Measurements from ENCODE around the gene TFDP1.

TFDP1 gene

GRCh38 chr13:113598481-113598880 lies 13.9 kb downstream of the TFDP1 start:
- Histone ChIP-seq H3F3A (ENCODE audit: insufficient read depth) (no peaks in the 10 kb centered on the region), H3K9ac (ENCODE audit: low read length) (no peak overlapping the region), H3K79me2 (ENCODE audit: insufficient read depth, low read length) (peaks cover 99% of the 10 kb centered on the region), H3K27ac (ENCODE audit: low read depth, low read length) (no peak overlapping the region), H4K20me1 (ENCODE audit: low read depth, low read length) (peaks cover 37% of the 10 kb centered on the region), H2AFZ (ENCODE audit: low read depth, low read length, severe bottlenecking) (no peak overlapping the region), H3K36me3 (ENCODE audit: low read length) (peaks cover 20% of the 10 kb centered on the region), H3K4me2 (ENCODE audit: low read depth, low read length, poor library complexity, severe bottlenecking) (no peak overlapping the region), H3K9me3 (ENCODE audit: insufficient read depth, low read length) (no peaks in the 10 kb centered on the region), H3K27me3 (ENCODE audit: low read length) (no peaks in the 10 kb centered on the region), H3K4me3 (ENCODE audit: insufficient read depth, low read length, poor library complexity, severe bottlenecking) (no peak overlapping the region), H3K9me2 (replicated peaks; ENCODE audit: insufficient read depth, low read length) (no peaks in the 10 kb centered on the region)
- TF ChIP-seq CTCF (IDR thresholded peaks at IDR 0.05; ENCODE audit: insufficient read depth, low read length, poor library complexity, severe bottlenecking), result no peak
- TF ChIP-seq EZH2phosphoT487 (conservative IDR thresholded peaks at IDR 0.05; ENCODE audit: low read length), result no peak

- peaks cover 100% of the 10 kb centered on the region for H3K79me2 ChIP-seq (ENCODE audit: insufficient read depth, low read length)
- no peaks in the 10 kb centered on the region for H3K9me3 ChIP-seq (ENCODE audit: insufficient read depth, low read length)
- H2AFZ ChIP-seq (ENCODE audit: low read depth, low read length, severe bottlenecking), result no peak overlapping the region
- TF ChIP-seq CTCF (IDR thresholded peaks at IDR 0.05; ENCODE audit: insufficient read depth, low read length, poor library complexity, severe bottlenecking) (no peak), EZH2phosphoT487 (conservative IDR thresholded peaks at IDR 0.05; ENCODE audit: low read length) (no peak)
- H3K9ac ChIP-seq (ENCODE audit: low read length), result no peak overlapping the region
- no peaks in the 10 kb centered on the region for H3F3A ChIP-seq (ENCODE audit: insufficient read depth)
- H3K27ac ChIP-seq (ENCODE audit: low read depth, low read length), result no peak overlapping the region
- H3K4me3 ChIP-seq (ENCODE audit: insufficient read depth, low read length, poor library complexity, severe bottlenecking), result no peak overlapping the region
- peaks cover 20% of the 10 kb centered on the region for H3K36me3 ChIP-seq (ENCODE audit: low read length)
- no peaks in the 10 kb centered on the region for H3K9me2 ChIP-seq (replicated peaks; ENCODE audit: insufficient read depth, low read length)
- H3K4me2 ChIP-seq (ENCODE audit: low read depth, low read length, poor library complexity, severe bottlenecking), result no peak overlapping the region
- peaks cover 36% of the 10 kb centered on the region for H4K20me1 ChIP-seq (ENCODE audit: low read depth, low read length)
- H3K27me3 ChIP-seq (ENCODE audit: low read length), result no peaks in the 10 kb centered on the region
Observed at GRCh38 chr13:113599391-113599790, 14.8 kb downstream of the TFDP1 start.

- Histone ChIP-seq H3K9me2 (replicated peaks; ENCODE audit: insufficient read depth, low read length) (no peaks in the 10 kb centered on the region), H2AFZ (ENCODE audit: low read depth, low read length, severe bottlenecking) (no peak overlapping the region), H3F3A (ENCODE audit: insufficient read depth) (no peaks in the 10 kb centered on the region), H3K36me3 (ENCODE audit: low read length) (peaks cover 12% of the 10 kb centered on the region; the same call in 1 of the 2 replicates), H3K9ac (ENCODE audit: low read length) (no peak overlapping the region), H3K27ac (ENCODE audit: low read depth, low read length) (no peak overlapping the region), H4K20me1 (ENCODE audit: low read depth, low read length) (peaks cover 30% of the 10 kb centered on the region), H3K9me3 (ENCODE audit: insufficient read depth, low read length) (no peaks in the 10 kb centered on the region), H3K79me2 (ENCODE audit: insufficient read depth, low read length) (peaks cover 100% of the 10 kb centered on the region), H3K4me2 (ENCODE audit: low read depth, low read length, poor library complexity, severe bottlenecking) (no peak overlapping the region), H3K4me3 (ENCODE audit: insufficient read depth, low read length, poor library complexity, severe bottlenecking) (no peak overlapping the region), H3K27me3 (ENCODE audit: low read length) (no peaks in the 10 kb centered on the region)
- TF ChIP-seq EZH2phosphoT487 (conservative IDR thresholded peaks at IDR 0.05; ENCODE audit: low read length) (no peak), CTCF (IDR thresholded peaks at IDR 0.05; ENCODE audit: insufficient read depth, low read length, poor library complexity, severe bottlenecking) (no peak)
Observed at GRCh38 chr13:113601166-113602070, 16.9 kb downstream of the TFDP1 start.
